SK-N-DZ (cell line): ENCODE results near the gene POM121. TPM values are rescaled to one million over a fixed set of nuclear protein-coding genes. Genes with fewer than 3 reads are reported as not detected.
"Not testable (repeated sequence)": the region's sequence is repeated elsewhere in the genome, so short reads cannot be mapped to it uniquely, and the experiment has no call there.

ENCODE experiments used
- DNase-seq: peaks from one replicate; pipeline ENCODE4 v3.0.0-alpha.2; 2015; ENCODE audit warnings: low spot score
- polyA plus RNA-seq, 2 experiments: library from polyadenylated mRNA; depleted of rRNA; stranded (reverse); fragments of >200 nt; gene quantifications; 2 replicates each; pipeline ENCODE4 v1.2.3, GENCODE V29; 2014

The POM121 gene
- 9.6 and 11.3 TPM in 2 replicates for polyA plus RNA-seq (2014; cell fraction: cytosol; rRNA removed)
- 6.5 and 15.5 TPM in 2 replicates for polyA plus RNA-seq (2014; cell fraction: nucleus; rRNA removed)

GRCh38 chr7:72924733-72925545 lies at the start of gene POM121:
Gene POM121, plus strand, starts transcription at chr7:72925095. Its CDS starts 27 bp downstream, at chr7:72925122.
- DNase-seq, result peak; percentile 81

DNA sequence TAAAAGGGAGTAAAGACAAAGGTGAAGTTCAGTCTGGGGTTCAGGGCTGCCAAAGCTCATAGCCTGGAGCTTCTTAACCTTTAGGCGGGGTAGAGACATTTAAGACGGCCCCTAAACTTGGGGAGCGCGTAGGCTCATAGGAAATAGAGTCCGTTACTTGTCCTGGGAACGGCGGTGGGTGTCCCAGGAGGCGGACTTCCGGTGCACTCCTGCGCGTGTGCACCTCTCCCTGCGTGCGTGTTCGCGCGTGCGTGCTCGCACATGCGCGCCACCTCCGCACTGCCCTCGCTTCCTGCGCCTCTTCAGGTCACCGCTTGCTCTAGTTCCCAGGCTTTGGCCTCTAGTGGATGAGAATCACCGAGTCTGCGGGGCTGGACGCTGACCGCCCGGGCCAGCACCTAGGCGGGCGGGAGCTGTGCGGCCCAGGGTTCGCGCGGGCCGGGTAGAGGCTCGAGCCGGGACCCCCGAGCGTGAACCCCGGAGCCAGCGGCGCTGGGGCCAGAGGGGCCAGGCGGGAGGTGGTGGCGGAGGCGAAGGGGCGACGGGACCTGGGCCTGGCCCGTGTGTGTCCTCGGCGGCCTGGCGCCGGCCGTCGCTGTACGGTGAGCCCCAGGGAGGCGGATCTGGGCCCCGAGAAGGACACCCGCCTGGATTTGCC lies 45.7 kb upstream of the POM121 start:
- peak; percentile 94 for DNase-seq

DNA sequence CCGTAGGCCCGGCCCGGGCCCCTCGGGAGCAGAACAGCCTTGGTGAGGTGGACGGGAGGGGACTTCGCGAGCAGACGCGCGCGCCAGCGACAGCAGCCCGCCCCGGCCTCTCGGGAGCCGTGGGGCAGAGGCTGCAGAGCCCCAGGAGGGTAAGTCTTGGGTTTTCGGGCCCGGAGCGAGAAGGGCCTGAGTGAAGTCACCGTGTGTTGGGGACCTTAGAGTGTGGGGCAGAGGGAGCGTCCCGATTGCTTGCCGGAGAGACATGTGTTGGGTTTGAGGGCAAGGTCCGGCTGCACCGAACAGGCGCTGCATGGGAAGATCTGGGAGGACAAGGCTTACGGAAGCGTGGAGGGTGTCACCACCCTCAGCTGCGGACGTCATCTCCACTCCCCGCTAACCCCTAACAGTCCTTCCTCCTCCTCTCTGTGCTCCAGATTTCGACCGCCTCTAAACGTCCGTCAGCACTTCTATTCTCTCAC lies 45.1 kb upstream of the POM121 start:
- DNase-seq, result peak; percentile 38

- not testable (repeated sequence) for DNase-seq
Observed at GRCh38 chr7:72891750-72892149, 33.1 kb upstream of the POM121 start.

DNA sequence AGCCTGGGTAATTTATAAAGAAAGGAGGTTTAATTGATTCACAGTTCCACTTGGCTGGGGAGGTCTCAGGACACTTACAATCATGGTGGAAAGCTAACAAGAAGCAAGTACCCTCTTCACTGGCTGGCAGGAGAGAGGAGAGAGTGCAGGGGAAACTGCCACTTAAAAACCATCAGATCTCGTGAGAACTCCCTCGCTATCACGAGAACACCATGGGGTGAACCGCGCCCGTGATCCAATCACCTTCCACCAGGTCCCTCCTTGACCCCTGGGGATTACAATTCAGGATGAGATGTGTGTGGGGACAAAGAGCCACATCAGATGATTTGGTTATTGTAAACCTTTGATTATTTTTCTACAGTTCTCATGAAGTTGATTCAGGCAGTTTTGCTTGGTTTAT lies 20.2 kb upstream of the POM121 start:
- DNase-seq, result not testable (repeated sequence)

GRCh38 chr7:72908422-72908821 lies 16.5 kb upstream of the POM121 start:
- DNase-seq, result not testable (repeated sequence)

DNA sequence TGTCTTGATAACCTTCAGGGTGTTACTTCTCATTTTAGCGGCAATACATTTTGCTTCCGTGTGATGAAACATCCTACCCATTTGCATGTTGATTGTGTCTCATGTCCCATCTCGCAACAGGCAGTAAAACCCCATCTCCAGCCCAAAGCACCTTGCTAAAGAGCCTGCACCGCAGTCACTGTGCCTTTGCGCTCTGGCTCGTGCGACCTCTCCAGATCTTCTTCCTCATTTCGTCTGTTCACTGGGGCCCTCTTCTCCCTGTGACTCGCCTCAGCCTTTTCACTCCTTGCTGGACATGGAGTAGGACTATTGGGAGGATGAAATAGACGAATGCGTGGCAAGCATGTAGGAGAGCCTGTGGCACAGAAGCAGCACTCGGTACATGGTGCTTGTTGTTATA lies 13.5 kb upstream of the POM121 start:
- not testable (repeated sequence) for DNase-seq

DNA sequence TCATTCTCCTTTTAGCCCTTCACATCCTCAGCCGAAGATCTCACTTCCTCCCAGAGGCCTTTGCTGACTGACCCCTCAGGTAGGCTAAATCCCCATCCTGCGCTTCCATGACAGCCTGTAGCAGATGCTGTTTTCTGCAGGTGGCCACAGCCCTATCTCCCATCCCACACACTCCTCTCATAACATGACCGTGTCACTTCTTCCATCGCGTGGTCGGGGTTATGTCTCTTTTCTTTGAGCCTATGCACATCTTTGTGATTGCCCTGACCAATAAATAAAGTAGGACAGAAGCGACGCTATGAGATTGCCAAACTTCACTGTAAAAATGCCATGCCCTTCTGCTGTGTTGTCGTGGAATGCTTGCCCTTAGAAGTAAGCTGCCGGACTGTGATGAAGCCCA lies 11.1 kb upstream of the POM121 start:
- DNase-seq, result not testable (repeated sequence)

- peak; percentile 35 for DNase-seq
Observed at GRCh38 chr7:72914756-72915525, 10.0 kb upstream of the POM121 start.

GRCh38 chr7:72919256-72919775 lies 5.6 kb upstream of the POM121 start:
- DNase-seq, result no peak

GRCh38 chr7:72924386-72924732 lies 536 bp upstream of the POM121 start:
- no peak for DNase-seq

DNA sequence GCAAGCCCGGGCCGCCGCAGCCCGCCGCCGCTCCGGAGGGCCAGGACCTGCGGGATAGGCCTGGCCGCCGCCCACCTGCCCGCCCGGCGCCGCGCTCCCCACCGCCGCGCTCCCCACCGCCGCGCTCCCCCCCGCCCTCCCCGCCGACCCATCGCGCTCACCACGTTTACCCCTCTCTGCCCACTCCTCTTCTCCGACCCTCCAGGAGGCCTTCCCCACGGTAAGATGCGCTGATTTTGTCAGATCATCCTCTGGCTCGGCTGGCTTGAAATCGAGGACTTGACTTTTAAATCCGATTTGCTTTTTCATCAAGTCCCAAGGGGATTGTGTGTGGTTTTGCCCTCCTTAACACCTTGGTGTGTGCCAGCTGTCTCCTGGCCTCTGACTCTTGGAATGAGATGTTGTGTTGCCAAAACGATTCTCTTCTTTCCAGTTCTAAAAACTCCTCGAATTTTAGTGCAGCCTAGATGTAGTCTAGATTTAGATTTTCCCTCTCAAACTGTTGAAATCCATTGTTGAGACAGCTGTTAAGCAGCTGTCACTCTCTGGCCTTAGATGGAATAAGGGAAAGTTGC lies 738 bp downstream of the POM121 start:
- no peak for DNase-seq

DNA sequence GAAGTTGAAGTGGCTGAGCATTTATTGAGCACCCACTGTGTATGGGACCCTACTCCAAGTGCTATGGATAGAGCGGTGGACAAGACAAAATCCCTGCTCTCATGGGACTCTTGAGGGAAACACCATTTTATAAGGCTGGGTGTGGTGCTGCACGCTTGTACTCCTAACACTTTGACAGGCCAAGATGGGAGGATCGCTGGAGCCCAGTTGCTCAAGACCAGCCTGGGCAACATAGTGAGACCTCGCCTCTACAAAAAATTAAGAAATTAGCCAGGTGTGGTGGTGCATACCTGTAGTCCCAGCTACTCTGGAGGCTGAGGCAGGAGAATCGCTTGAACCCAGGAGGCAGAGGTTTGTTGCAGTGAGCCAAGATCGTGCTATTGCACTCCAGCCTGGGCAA lies 2.9 kb downstream of the POM121 start:
- not testable (repeated sequence) for DNase-seq

GRCh38 chr7:72928216-72928615 lies 3.3 kb downstream of the POM121 start:
- DNase-seq, result not testable (repeated sequence)

- DNase-seq, result not testable (repeated sequence)
Observed at GRCh38 chr7:72942022-72942705, 17.3 kb downstream of the POM121 start.

DNA sequence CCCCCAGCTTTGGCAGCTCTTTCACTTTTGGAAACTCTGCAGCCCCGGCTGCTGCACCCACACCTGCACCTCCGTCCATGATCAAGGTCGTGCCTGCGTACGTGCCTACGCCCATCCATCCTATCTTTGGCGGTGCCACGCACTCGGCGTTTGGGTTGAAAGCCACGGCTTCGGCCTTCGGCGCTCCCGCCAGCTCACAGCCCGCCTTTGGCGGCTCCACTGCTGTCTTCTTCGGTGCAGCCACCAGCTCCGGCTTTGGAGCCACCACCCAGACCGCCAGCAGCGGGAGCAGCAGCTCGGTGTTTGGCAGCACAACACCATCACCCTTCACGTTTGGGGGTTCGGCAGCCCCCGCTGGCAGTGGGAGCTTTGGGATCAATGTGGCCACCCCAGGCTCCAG lies 18.1 kb downstream of the POM121 start:
- not testable (repeated sequence) for DNase-seq

GRCh38 chr7:72944937-72945336 lies 20.0 kb downstream of the POM121 start:
- DNase-seq, result not testable (repeated sequence)

DNA sequence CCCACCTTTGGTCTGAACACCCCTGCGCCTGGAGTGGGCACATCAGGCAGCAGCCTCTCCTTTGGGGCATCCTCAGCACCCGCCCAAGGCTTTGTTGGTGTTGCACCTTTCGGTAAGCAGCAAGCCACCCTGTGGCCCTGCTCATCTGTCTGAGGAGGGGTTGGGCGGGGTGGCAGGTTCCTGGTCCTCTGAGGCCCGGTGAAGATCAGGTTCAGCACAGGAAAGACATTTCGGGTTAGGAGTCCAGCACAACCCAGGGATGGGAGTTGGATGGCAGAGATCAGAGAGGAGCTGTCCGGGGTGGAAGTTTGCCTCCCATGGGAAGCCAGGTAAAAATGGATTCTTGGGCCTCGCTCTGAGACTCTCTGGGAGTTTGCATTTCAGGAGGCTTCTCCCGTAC lies 20.7 kb downstream of the POM121 start:
- DNase-seq, result not testable (repeated sequence)

DNA sequence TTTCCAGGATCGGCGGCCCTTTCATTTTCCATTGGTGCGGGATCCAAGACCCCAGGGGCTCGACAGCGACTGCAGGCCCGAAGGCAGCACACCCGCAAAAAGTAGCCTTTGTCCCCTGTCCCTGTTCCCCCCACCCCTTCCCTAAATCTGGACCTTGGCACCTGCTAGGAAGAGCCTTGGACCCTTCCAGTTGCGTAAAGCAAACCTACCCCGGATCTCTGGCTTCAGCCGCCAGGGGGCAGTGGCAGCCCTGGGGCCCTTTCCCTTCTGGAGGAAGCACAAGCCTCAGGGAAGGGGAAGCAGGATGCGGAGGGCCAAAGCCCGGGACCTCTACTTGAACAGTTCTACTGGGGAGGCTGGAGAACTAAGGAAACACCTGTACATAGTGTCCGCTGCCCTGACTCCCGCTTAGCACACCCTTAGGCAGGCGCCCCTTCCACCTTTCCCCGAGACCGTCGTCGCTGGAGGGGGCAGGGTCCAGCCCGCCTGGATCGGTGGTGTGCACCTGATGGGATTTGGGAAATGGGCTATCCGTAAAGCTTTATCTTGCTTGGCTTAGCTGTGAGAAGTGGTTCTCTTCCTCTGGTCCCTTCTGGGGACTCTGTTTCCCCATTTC lies 21.3 kb downstream of the POM121 start:
- not testable (repeated sequence) for DNase-seq

DNA sequence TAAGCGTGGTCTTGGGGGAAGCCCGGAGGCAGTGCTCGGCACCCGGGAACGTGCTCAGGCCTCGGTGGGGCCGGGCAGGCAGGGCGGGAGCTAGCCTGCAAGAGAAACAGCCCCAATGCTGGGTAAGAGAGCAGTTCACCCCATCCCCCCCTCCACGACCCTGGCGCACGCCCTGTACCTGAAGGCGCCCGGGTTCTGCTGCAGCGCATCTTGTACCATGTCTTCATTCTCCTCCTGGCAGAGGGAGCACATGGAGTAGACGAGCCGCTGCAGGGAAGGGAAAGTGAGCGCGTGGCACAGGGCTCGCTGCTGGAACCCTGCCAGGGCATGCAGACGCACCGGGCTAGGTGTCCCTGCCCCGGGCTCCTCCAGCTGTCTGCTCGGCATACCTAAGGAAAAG lies 23.8 kb downstream of the POM121 start:
- not testable (repeated sequence) for DNase-seq
